Gastrocnemius medialis (tissue), 4 donors: ENCODE results near the gene MUC5B. TPM values are rescaled to one million over a fixed set of nuclear protein-coding genes. Genes with fewer than 3 reads are reported as not detected.

Experiments
- ATAC-seq, 2 donors: fragments of 150-250 bp; one replicate each; pipeline ENCODE4 v1.9.1; 2016
- DNase-seq, 2 donors: peaks; one replicate each; pipeline ENCODE4 v3.0.0-alpha.2; 2019
- H3K27ac ChIP-seq, 4 donors: fragments of 200-600 bp; sonication (generic); 1 replicate in 1 of 4; 2 replicates in 3 of 4; pipeline ENCODE4 v1.5.1; 2016 to 2018; ENCODE audit warnings: mild to moderate bottlenecking in 2 of 4, moderate library complexity in 1 of 4
- H3K27me3 ChIP-seq, 3 donors: fragments of 200-600 bp; sonication (generic) in 2 of 3; 1 replicate in 1 of 3; 2 replicates in 2 of 3; pipeline versions ENCODE4 v1.5.1 to v1.6.0; 2016 to 2019; ENCODE audit warnings: mild to moderate bottlenecking in 1 of 3, moderate library complexity in 1 of 3
- H3K36me3 ChIP-seq, 2 donors: fragments of 200-600 bp; sonication (generic) in 1 of 2; one replicate each; pipeline ENCODE4 v1.5.1; 2017 to 2018
- H3K4me1 ChIP-seq, 2 donors: fragments of 200-600 bp; sonication (generic) in 1 of 2; one replicate each; pipeline ENCODE4 v1.5.1; 2016 to 2017; ENCODE audit warnings: mild to moderate bottlenecking in 2 of 2
- H3K4me3 ChIP-seq, 4 donors: fragments of 200-600 bp; sonication (generic) in 3 of 4; 1 replicate in 1 of 4; 2 replicates in 3 of 4; pipeline ENCODE4 v1.5.1; 2016 to 2019; ENCODE audit warnings: mild to moderate bottlenecking in 2 of 4
- H3K9me3 ChIP-seq, 3 donors: fragments of 200-600 bp; sonication (generic) in 2 of 3; 1 replicate in 1 of 3; 2 replicates in 2 of 3; pipeline ENCODE4 v1.5.1; 2016 to 2019
- POLR2A ChIP-seq, 2 donors: fragments of 450-650 bp; IDR thresholded peaks; one replicate each; pipeline ENCODE4 v1.6.1; 2017; ENCODE audit warnings: antibody characterized with exemption in 2 of 2, mild to moderate bottlenecking in 2 of 2, moderate library complexity in 2 of 2
- in situ Hi-C, 4 donors: fragments of 200-750 bp; cut with MboI; loops; one replicate each; pipeline versions ENCODE4 v1.15.0 to v1.8.0; 2017; ENCODE audit warnings: low sequenced_read_pairs in 4 of 4
- intact Hi-C: fragments of 100-400 bp; cut with DNase I; formaldehyde crosslinking; loops from one replicate; pipeline ENCODE4 v1.15.1; 2023; ENCODE audit warnings: low total_unique reads
- total RNA-seq, 4 donors: library from RNA; depleted of rRNA; stranded (reverse); fragments of >200 nt; gene quantifications; one replicate each; pipeline versions ENCODE4 v1.1.0 to v1.2.3, GENCODE V29; 2016
- TF ChIP-seq, protein P1 (sequence below), 5 experiments: fragments of 450-650 bp in 3 of 5; fragments of 200-600 bp in 2 of 5; sonication (generic) in 2 of 5; IDR thresholded peaks in 4 of 5; conservative IDR thresholded peaks in 1 of 5; 1 replicate in 4 of 5; 2 replicates in 1 of 5; pipeline ENCODE4 v1.5.1; 2016 to 2019; ENCODE audit warnings: antibody characterized with exemption in 5 of 5, mild to moderate bottlenecking in 3 of 5, moderate library complexity in 3 of 5

The MUC5B gene
- total RNA-seq, 4 donors from 2014 or later = 0.17 TPM; not detected in 3

DNA sequence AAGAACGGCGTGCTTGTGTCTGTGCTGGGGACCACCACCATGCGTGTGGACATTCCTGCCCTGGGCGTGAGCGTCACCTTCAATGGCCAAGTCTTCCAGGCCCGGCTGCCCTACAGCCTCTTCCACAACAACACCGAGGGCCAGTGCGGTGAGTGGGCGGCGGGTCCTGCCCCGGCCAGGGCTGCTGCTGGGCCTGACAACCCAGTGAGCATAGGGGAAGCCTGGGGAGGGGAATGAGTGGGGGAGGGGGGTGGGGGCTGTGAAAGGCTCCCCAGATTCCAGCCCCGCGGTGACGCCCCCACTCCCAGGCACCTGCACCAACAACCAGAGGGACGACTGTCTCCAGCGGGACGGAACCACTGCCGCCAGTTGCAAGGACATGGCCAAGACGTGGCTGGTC, 31.9 kb downstream of the MUC5B start:
- no peak for ATAC-seq
- H3K4me3 ChIP-seq = no peak overlapping the region
- intact Hi-C loops (no loop called here), in situ Hi-C loops (loop anchor here in 1 of 4 donors (25.0 kb wide), 1 partner anchor 258 kb away; no protein-coding TSS in a partner anchor)
- no peaks in the 10 kb centered on the region for H3K36me3 ChIP-seq
- TF ChIP-seq POLR2A (IDR thresholded peaks at IDR 0.05) = no peak
- TF ChIP-seq, protein P1, sequence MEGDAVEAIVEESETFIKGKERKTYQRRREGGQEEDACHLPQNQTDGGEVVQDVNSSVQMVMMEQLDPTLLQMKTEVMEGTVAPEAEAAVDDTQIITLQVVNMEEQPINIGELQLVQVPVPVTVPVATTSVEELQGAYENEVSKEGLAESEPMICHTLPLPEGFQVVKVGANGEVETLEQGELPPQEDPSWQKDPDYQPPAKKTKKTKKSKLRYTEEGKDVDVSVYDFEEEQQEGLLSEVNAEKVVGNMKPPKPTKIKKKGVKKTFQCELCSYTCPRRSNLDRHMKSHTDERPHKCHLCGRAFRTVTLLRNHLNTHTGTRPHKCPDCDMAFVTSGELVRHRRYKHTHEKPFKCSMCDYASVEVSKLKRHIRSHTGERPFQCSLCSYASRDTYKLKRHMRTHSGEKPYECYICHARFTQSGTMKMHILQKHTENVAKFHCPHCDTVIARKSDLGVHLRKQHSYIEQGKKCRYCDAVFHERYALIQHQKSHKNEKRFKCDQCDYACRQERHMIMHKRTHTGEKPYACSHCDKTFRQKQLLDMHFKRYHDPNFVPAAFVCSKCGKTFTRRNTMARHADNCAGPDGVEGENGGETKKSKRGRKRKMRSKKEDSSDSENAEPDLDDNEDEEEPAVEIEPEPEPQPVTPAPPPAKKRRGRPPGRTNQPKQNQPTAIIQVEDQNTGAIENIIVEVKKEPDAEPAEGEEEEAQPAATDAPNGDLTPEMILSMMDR (IDR thresholded peaks at IDR 0.05 in 4 of 5, conservative IDR thresholded peaks at IDR 0.05 in 1 of 5) = no peak
- no peaks in the 10 kb centered on the region for H3K27me3 ChIP-seq
- H3K4me1 ChIP-seq = no peaks in the 10 kb centered on the region
- no peaks in the 10 kb centered on the region for H3K9me3 ChIP-seq
- H3K27ac ChIP-seq = no peak overlapping the region
- no peak for DNase-seq

DNA sequence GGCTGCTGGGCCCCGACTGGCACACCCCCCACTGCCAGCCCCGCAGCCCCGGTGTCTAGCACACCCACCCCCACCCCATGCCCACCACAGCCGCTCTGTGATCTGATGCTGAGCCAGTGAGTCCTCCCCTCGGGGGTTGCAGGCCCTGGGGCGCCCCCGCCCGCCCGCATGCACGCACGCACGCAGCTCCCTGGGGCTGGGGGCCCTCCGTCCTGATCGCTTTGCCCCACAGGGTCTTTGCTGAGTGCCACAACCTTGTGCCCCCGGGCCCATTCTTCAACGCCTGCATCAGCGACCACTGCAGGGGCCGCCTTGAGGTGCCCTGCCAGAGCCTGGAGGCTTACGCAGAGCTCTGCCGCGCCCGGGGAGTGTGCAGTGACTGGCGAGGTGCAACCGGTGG, 32.3 kb downstream of the MUC5B start:
- no peaks in the 10 kb centered on the region for H3K27me3 ChIP-seq
- no peaks in the 10 kb centered on the region for H3K36me3 ChIP-seq
- TF ChIP-seq, protein P1 (IDR thresholded peaks at IDR 0.05 in 4 of 5, conservative IDR thresholded peaks at IDR 0.05 in 1 of 5) = no peak
- no peak for TF ChIP-seq POLR2A (IDR thresholded peaks at IDR 0.05)
- intact Hi-C loops = no loop called here
- in situ Hi-C loops = loop anchor here in 1 of 4 donors (25.0 kb wide), 1 partner anchor 257 kb away; no protein-coding TSS in a partner anchor
- DNase-seq (no peak), ATAC-seq (no peak)
- H3K27ac ChIP-seq = no peak overlapping the region
- no peaks in the 10 kb centered on the region for H3K9me3 ChIP-seq
- no peaks in the 10 kb centered on the region for H3K4me1 ChIP-seq
- no peak overlapping the region for H3K4me3 ChIP-seq

DNA sequence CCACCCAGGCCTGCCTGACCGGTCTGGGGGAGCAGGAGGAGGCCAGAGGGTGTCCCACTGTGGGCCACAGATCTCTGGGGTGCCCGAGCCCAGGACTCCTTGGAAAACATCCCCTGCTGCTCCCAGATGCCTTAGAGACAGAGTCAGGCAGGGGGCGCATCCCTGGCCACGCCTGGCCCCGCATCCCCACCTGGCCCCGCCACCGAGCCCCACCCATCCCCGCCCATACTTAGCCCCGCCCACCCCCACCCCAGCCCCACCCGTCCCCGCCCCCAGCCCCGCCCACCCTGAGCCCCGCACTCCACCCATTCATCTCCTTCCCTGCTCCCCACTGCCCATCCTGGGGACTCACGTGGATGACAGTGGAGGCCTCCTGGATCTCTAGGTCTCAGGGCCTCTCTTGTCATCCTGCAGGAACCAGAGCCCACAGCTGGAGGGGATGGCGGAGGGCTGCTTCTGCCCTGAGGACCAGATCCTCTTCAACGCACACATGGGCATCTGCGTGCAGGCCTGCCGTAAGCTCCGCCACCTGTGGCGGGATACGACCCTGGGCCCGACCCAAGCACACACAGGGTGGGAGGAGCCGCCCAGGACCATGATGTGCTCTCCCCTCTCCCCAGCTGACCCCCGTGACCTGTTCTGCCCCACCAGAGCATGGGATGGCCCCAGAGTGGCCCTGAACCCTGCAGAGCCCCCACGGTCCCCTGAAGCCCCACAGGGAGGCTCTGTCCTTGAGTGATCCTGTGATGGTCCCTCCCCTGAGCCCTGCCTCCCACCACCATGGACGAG, 33.6 kb downstream of the MUC5B start:
- Histone ChIP-seq H3K4me1 (peaks cover 0 to under 1% of the 10 kb centered on the region in 2 donors), H3K4me3 (no peak overlapping the region), H3K36me3 (no peaks in the 10 kb centered on the region), H3K27me3 (no peaks in the 10 kb centered on the region), H3K27ac (no peak overlapping the region), H3K9me3 (no peaks in the 10 kb centered on the region)
- in situ Hi-C loops = loop anchor here in 1 of 4 donors (25.0 kb wide), 1 partner anchor 256 kb away; no protein-coding TSS in a partner anchor
- TF ChIP-seq, protein P1 (IDR thresholded peaks at IDR 0.05 in 4 of 5, conservative IDR thresholded peaks at IDR 0.05 in 1 of 5) = no peak
- TF ChIP-seq POLR2A (IDR thresholded peaks at IDR 0.05) = no peak
- ATAC-seq (no peak), DNase-seq (no peak)
- intact Hi-C loops = no loop called here

DNA sequence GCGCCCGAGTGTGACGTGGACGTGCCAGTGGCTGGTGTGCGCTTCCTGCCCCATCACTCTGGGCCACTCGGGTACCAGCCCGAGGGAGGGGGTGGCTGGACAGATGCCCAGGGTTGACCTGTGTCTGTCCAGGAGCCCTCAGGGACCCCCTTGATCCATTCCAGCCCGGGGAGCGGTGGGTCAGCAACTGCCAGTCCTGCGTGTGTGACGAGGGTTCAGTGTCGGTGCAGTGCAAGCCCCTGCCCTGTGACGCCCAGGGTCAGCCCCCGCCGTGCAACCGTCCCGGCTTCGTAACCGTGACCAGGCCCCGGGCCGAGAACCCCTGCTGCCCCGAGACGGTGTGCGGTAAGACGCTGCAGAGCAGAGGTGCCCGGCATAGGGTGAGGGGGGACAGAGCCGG, 34.5 kb downstream of the MUC5B start:
- TF ChIP-seq POLR2A (IDR thresholded peaks at IDR 0.05) = no peak
- TF ChIP-seq, protein P1 (IDR thresholded peaks at IDR 0.05 in 4 of 5, conservative IDR thresholded peaks at IDR 0.05 in 1 of 5) = no peak
- no peak overlapping the region for H3K4me3 ChIP-seq
- DNase-seq (no peak), ATAC-seq (no peak)
- H3K36me3 ChIP-seq = no peaks in the 10 kb centered on the region
- no peaks in the 10 kb centered on the region for H3K27me3 ChIP-seq
- intact Hi-C loops = no loop called here
- H3K9me3 ChIP-seq = no peaks in the 10 kb centered on the region
- in situ Hi-C loops = loop anchor here in 1 of 4 donors (25.0 kb wide), 1 partner anchor 255 kb away; no protein-coding TSS in a partner anchor
- peaks cover 4 to 9% of the 10 kb centered on the region in 2 donors for H3K4me1 ChIP-seq
- H3K27ac ChIP-seq = no peak overlapping the region
